GM19468 (cell line): Measurements from ENCODE around the gene IL12B.
"Not testable (repeated sequence)": the region's sequence is repeated elsewhere in the genome, so short reads cannot be mapped to it uniquely, and the experiment has no call there.

Source experiments
- ATAC-seq: cut with Tn5 transposase; IDR thresholded peaks from one replicate; pipeline ENCODE4 v1.9.1; 2021; ENCODE audit warnings: mild to moderate bottlenecking, moderate library complexity, moderate number of reproducible peaks; ENCODE audit not compliant: unreplicated experiment; ENCODE audit errors: extremely low read depth

IL12B gene

GRCh38 chr5:159301929-159302860 lies 28.1 kb downstream of the IL12B start:
- ATAC-seq, result not testable (repeated sequence)

DNA sequence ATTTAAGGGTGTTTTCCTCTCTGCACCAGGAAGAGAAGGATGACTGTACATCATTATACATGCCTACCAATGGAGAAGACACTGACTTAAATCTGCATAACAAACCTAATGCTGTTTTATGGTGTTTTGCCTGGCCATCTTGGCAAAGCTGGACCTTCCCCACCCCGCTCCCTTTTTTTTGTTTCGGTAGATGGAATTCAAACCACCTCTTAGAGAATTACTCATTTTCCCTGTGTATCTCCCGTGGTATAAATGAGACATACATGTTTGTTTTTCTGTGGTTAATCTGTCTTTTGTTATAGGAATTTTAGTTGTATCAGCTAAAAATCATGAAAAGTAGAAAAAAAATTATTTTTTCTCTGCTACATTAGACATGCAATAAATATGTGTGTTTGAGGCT lies 28.8 kb downstream of the IL12B start:
- ATAC-seq, result no peak

- ATAC-seq, result not testable (repeated sequence)
These were observed 33.0 kb downstream of the IL12B start for GRCh38 chr5:159297300-159297699.

GRCh38 chr5:159294921-159295320 lies 35.4 kb downstream of the IL12B start:
- no peak for ATAC-seq

DNA sequence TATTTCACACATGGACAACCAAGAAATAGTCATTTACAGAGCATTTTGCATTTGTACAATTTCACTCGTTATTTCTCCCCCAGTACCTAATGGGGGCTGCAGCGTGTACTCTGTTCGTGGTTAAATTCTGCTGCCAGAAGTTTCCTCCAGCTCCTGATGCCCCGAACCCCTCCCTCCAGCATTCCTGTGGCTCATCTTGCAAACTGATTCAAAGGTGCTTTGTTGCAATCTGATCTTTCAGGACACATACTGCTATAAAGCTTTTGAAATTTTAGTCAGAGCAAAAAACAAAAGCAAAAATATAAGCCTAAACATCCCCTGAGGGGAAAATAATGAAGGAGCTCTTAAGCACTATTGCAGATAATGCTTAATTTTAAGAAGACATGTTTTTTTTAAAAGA lies 39.5 kb downstream of the IL12B start:
- ATAC-seq, result no peak

GRCh38 chr5:159286420-159287035 lies 43.8 kb downstream of the IL12B start:
- ATAC-seq, result no peak

DNA sequence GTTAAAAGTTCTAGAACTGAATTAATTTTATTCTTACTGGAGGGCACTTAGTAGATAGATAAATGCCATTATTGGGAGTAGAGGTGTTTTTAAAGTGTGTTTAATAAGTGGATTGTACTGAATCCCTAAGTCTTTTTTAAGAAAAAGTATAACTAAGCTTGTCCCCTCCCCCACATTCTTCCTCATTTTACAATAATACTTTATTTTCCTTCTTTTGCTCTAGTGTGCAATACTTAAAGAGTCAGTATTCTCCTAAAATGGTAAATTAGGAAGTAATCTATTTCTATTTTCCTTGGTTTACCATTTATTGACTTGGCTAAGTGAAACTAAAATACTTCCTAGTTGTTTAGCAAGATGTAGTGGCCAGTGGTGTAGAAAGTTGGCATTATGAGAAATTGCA lies 55.6 kb downstream of the IL12B start:
- no peak for ATAC-seq

GRCh38 chr5:159273923-159274322 lies 56.4 kb downstream of the IL12B start:
- ATAC-seq, result no peak

GRCh38 chr5:159269723-159270122 lies 60.6 kb downstream of the IL12B start:
- ATAC-seq, result no peak

GRCh38 chr5:159266764-159267163 lies 63.5 kb downstream of the IL12B start:
- ATAC-seq, result not testable (repeated sequence)
